GM23338 (cell line): ENCODE data around the gene MTCL1.

Experiments
- CREB1 ChIP-seq: fragments of 250-450 bp; sonication (Bioruptor Pico); IDR thresholded peaks from 2 replicates; pipeline ENCODE4 v1.5.0; 2020; ENCODE audit warnings: low read depth, mild to moderate bottlenecking, moderate library complexity
- EZH2 ChIP-seq: fragments of 200-600 bp; sonication (generic); IDR thresholded peaks from one replicate; pipeline ENCODE4 v1.8.0; 2017; ENCODE audit warnings: antibody characterized with exemption, mild to moderate bottlenecking, low read depth; ENCODE audit not compliant: unreplicated experiment
- POLR2AphosphoS5 ChIP-seq: IDR thresholded peaks from 2 replicates; pipeline ENCODE4 v1.6.1; 2016; ENCODE audit warnings: antibody characterized with exemption, low read depth
- ZNF331 ChIP-seq: fragments of 250-450 bp; sonication (Bioruptor Pico); IDR thresholded peaks from 2 replicates; pipeline ENCODE4 v1.5.0; 2020; ENCODE audit warnings: low read depth, mild to moderate bottlenecking, moderate library complexity
- TF ChIP-seq, protein P1 (sequence below), 2 experiments: fragments of 200-600 bp in 1 of 2; sonication (generic) in 1 of 2; conservative IDR thresholded peaks; 2 replicates each; pipeline versions ENCODE4 v1.5.1 to v1.6.1; 2016 to 2017; ENCODE audit warnings: antibody characterized with exemption in 2 of 2, low read depth in 2 of 2, mild to moderate bottlenecking in 2 of 2, moderate library complexity in 1 of 2

- TF ChIP-seq POLR2AphosphoS5 (no peak), ZNF331 (CRISPR knock-in tag) (no peak), CREB1 (CRISPR knock-in tag) (no peak), EZH2 (no peak)
- TF ChIP-seq, protein P1, sequence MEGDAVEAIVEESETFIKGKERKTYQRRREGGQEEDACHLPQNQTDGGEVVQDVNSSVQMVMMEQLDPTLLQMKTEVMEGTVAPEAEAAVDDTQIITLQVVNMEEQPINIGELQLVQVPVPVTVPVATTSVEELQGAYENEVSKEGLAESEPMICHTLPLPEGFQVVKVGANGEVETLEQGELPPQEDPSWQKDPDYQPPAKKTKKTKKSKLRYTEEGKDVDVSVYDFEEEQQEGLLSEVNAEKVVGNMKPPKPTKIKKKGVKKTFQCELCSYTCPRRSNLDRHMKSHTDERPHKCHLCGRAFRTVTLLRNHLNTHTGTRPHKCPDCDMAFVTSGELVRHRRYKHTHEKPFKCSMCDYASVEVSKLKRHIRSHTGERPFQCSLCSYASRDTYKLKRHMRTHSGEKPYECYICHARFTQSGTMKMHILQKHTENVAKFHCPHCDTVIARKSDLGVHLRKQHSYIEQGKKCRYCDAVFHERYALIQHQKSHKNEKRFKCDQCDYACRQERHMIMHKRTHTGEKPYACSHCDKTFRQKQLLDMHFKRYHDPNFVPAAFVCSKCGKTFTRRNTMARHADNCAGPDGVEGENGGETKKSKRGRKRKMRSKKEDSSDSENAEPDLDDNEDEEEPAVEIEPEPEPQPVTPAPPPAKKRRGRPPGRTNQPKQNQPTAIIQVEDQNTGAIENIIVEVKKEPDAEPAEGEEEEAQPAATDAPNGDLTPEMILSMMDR (conservative IDR thresholded peaks at IDR 0.05; ENCODE audit: low read depth in 2 of 2): no peak
Observed at GRCh38 chr18:8721094-8721669, 15.8 kb downstream of the MTCL1 start.
